Germinal center (tissue), 1 donor: ENCODE measurements around the gene TPPP3.
"Not testable (repeated sequence)": the region's sequence is repeated elsewhere in the genome, so short reads cannot be mapped to it uniquely, and the experiment has no call there.

Experiments
- DNase-seq: peaks from one replicate; pipeline ENCODE4 v3.0.0; 2012; ENCODE audit warnings: mixed read lengths, low spot score

Gene TPPP3

DNA sequence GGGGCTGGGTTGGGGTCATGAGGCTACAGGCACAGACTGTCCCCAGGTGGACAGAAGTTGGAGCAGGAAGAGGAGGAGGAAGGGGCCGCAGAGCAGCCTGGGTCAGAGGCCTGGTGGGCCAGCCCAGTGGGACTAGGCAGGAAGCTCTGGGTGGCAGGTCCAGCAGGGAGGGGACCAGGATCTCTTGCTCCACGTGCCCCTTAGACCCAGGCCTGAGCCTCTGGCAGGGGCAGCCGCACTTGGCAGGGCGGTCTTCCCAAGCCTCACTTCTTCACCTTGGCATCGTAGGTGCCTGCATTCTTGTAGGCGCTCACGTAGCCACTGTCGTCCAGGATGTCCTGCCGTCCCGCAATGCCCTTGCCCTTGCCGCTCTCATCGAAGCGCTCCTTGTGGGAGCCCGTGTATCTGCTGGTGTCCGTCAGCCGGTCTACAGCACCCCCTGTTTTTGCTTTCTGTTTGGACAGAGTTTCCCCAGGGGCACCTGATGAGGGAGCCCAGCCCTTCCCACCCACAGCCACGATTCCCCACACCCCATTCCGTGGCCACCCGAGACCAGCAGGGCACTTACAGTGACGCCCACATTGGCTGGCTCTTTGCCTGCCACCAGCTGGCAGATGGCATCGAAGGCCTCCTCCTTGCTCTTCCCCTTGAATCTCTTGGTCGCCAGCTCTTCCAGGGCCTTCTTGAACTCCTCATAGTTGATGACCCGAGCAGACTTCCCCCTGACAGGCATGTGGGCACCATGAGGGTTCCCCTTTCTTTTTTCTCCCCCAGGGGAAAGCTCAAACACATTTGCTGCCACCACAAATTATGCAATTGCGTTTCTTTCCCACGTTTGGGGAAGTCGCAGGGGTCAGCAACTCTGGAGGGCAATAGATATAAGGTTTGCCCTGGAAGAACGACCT is 3.1 kb downstream of the TPPP3 start:
- no peak for DNase-seq

GRCh38 chr16:67388591-67388990 is 4.7 kb downstream of the TPPP3 start:
- no peak for DNase-seq

- no peak for DNase-seq
Measured at GRCh38 chr16:67388191-67388590, 5.1 kb downstream of the TPPP3 start.

- DNase-seq: no peak
Measured at GRCh38 chr16:67387479-67388079, 5.7 kb downstream of the TPPP3 start.

GRCh38 chr16:67386861-67387455 is 6.3 kb downstream of the TPPP3 start:
- DNase-seq: no peak

GRCh38 chr16:67384778-67385510 is 8.4 kb downstream of the TPPP3 start:
- DNase-seq: no peak

- DNase-seq: no peak
Measured at GRCh38 chr16:67383284-67383683, 10.0 kb downstream of the TPPP3 start.

DNA sequence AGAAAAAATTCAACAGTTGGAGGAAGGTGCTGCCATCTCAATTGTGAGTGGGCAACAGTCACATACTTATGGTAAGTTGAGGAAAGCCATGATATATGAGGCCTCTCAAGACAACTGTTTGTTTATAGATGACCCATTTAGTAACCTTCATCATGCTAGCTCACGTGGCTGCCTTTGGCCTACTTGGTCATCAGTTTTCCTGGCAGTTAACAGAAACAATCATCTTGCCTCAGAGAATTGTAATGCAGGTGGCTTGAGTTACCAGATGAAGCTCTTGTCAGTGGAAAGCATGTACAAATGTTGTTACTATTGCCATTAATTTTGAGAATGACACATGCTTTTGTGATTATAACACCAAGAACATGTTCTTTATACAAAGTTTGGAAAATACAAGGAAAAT is 14.7 kb downstream of the TPPP3 start:
- no peak for DNase-seq

DNA sequence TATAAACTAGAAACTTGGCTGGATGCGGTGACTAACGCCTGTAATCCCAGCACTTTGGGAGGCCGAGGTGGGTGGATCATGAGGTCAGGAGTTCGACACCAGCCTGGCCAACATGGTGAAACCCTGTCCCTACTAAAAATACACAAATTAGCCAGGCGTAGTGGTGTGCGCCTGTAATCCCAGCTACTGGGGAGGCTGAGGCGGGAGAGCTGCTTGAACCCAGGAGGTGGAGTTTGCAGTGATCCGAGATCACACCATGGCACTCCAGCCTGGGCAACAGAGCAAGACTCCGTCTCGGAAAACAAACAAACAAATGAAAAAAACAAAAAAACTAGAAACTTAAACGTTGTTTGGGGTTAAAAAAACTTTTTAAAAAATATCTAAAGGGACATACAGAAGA is 17.3 kb downstream of the TPPP3 start:
- not testable (repeated sequence) for DNase-seq

DNA sequence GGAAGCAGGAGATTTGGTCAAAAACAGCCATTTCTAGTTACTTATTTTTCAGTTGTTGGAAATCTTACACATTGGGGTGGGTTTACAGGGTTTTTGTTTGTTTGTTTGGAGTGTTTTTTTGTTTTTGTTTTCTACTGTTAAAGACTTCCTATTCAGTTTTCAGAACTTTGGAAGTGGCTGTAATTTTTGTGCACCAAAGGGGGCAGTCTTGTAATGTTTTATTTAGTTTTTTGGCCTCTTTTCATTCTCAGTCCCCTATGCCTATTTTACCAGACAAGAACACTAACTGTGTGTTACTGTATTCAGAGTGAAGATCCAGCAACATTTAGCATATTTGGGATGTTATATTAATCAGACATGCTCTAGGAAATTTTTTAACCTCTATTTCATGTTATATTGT is 20.6 kb downstream of the TPPP3 start:
- no peak for DNase-seq

DNA sequence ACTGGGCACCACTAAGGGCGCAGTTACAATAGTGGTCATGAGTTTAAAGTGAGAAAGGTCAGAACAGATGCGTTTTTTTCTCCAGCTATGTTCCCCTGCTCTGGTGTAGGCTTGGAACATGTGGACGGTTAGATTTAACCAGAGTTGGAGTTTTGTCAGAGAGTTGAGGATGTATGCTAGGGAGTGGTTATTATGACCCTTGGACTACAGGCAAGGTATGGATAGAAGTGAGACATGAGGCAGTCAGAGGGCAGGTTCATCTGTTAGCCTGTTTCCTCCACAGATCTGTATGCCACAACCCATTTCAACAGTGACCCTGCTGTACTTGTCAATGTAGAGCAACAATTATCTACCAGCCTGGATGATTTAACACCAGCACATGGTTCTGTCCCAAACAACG is 22.6 kb downstream of the TPPP3 start:
- no peak for DNase-seq

DNA sequence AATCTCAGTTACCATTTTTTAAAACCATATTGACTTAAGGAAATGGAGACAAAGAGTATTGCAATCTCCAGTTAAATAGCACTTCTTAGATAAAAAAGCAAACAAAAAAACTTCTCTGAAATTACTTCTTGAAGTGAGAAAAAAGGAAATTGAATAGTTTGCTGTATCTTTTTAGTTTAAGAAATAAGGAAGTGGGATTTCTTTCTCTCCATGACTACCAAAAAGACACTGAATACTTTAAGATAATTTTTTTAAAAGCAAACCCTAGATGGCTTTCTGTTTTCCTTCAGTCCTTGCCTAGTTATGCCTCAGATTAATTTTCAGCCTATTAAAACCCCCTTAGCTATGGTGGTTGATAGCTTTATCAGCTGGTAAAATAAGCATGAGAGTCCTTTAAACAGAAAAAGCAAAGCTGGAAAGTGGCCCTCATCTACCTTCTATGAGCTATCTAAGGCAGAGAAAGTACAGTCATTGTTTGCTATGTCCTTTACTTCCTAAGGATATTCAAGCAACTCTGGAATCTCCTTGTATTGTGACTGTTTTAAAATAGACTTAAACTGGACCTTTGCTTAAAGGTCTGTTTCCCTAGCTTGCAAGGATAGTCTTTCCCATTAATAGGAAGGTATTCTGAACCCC is 28.6 kb downstream of the TPPP3 start:
- no peak for DNase-seq

GRCh38 chr16:67361038-67361437 is 32.3 kb downstream of the TPPP3 start:
- DNase-seq: no peak

GRCh38 chr16:67359540-67360269 is 33.6 kb downstream of the TPPP3 start:
- DNase-seq: not testable (repeated sequence)

- DNase-seq: no peak
Measured at GRCh38 chr16:67357561-67357960, 35.7 kb downstream of the TPPP3 start.

- DNase-seq: no peak
Measured at GRCh38 chr16:67356396-67356795, 36.9 kb downstream of the TPPP3 start.

DNA sequence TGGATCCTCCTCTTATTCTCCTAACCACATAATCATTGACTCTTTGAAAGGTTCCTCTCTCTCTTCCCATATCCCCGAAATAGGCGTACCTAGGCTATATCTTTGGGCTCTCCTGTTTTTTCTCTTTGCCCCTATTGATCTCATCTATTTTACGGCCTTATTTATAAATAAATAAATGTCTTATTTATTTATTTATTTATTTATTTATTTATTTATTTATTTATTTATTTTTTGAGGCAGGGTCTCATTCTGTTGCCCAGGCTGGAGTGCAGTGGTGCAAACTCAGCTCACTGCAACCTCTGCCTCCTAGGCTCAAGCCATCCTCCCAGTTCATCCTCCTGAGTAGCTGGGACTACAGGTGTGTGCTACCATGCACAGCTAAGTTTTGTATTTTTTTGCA is 40.8 kb downstream of the TPPP3 start:
- not testable (repeated sequence) for DNase-seq

- DNase-seq: no peak
Measured at GRCh38 chr16:67350324-67350723, 43.0 kb downstream of the TPPP3 start.

DNA sequence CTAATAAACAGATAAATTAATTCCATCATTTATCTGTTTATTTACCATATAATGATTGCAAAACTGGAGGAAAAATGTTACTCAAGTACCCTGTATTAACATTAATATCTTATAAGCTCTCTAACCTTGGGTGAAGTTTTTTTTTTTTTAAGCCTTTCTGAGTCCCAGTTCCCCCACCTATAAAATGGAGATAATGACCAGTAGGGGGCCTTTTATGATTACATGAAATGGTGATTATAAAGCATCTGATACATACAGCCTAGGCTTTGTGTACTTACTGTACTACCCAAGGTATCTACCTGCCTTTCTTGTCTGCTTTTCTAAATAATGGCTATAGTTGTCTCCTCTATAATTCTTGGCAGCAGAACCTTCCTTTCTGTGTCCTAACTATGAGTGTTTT is 44.1 kb downstream of the TPPP3 start:
- DNase-seq: no peak

- no peak for DNase-seq
Measured at GRCh38 chr16:67346341-67346740, 47.0 kb downstream of the TPPP3 start.

DNA sequence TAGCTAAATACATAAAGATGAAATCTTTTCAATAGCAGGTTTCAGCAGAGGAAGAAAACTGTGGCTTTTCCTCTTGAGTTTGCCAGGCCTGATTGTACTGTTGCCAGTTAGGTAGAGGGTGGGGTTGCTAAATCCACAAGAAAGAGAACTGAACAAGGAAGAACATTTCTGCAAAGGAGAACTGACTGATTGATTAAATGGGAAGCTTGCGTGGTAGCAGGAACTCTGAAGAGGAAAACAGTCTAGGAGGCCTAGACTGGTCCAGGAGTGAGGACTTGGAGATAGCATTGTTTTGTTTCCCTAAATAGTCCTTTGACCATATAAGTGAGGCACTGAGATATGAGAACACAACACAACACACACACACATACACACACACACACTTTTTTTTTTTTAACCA is 47.9 kb downstream of the TPPP3 start:
- DNase-seq: no peak
